ENCODE results near the gene PKIB. TPM values are rescaled to one million over a fixed set of nuclear protein-coding genes. Genes with fewer than 3 reads are reported as not detected.

The PKIB gene
- polyA plus RNA-seq, 1 donor (not counting 4 experiments of a cell fraction or from before 2014, with no cell fraction given), result 8.7 TPM

GRCh38 chr6:122568797-122569221 lies 41.4 kb upstream of the PKIB start:
- Histone ChIP-seq H3K27ac (ENCODE audit: control insufficient read depth, insufficient read depth, low read length) (no peak overlapping the region), H3K9me1 (ENCODE audit: control insufficient read depth, extremely low read depth, insufficient read depth, low read length) (no peaks in the 10 kb centered on the region), H3K9ac (ENCODE audit: control insufficient read depth, extremely low read depth, insufficient read depth, low read length) (no peak overlapping the region), H2AFZ (ENCODE audit: control insufficient read depth, low read length) (no peak overlapping the region), H3K4me1 (ENCODE audit: control insufficient read depth, extremely low read depth, insufficient read depth, low read length) (no peaks in the 10 kb centered on the region), H3K9me3 (ENCODE audit: control insufficient read depth, low read depth, low read length) (no peaks in the 10 kb centered on the region), H3K79me2 (ENCODE audit: control insufficient read depth, insufficient read depth, low read length) (no peaks in the 10 kb centered on the region), H3K36me3 (ENCODE audit: control insufficient read depth in 2 of 2, extremely low read depth in 1 of 2, insufficient read depth in 2 of 2, low read length in 2 of 2) (no peaks in the 10 kb centered on the region), H4K20me1 (ENCODE audit: control insufficient read depth, extremely low read depth, insufficient read depth, low read length) (no peaks in the 10 kb centered on the region), H3K4me3 (ENCODE audit: control insufficient read depth in 2 of 3, extremely low read depth in 1 of 3, insufficient read depth in 2 of 3, low read depth in 1 of 3, low read length in 3 of 3) (no peak overlapping the region), H3K27me3 (ENCODE audit: control insufficient read depth, extremely low read depth, insufficient read depth, low read length) (no peaks in the 10 kb centered on the region), H3K4me2 (ENCODE audit: control insufficient read depth, extremely low read depth, insufficient read depth, low read depth, low read length) (no peak overlapping the region)
- dilution Hi-C loops (cut with MboI; ENCODE audit: extremely low pct_ligation_motif_present, low sequenced_read_pairs), result no loop called here
- no peak for DNase-seq (ENCODE audit: low read depth, low spot score)
- FAIRE-seq, result no peak
- TF ChIP-seq CTCF (optimal IDR thresholded peaks at IDR 0.05 in 1 of 3, IDR thresholded peaks at IDR 0.05 in 1 of 3, conservative IDR thresholded peaks at IDR 0.05 in 1 of 3; ENCODE audit: extremely low read depth in 1 of 3, insufficient read depth in 2 of 3, low read length in 3 of 3) (no peak), EZH2 (IDR thresholded peaks at IDR 0.05; ENCODE audit: low read length) (no peak)

GRCh38 chr6:122569230-122569771 lies 40.9 kb upstream of the PKIB start:
- Histone ChIP-seq H3K36me3 (ENCODE audit: control insufficient read depth in 2 of 2, extremely low read depth in 1 of 2, insufficient read depth in 2 of 2, low read length in 2 of 2) (no peaks in the 10 kb centered on the region), H3K4me3 (ENCODE audit: control insufficient read depth in 2 of 3, extremely low read depth in 1 of 3, insufficient read depth in 2 of 3, low read depth in 1 of 3, low read length in 3 of 3) (no peak overlapping the region), H3K4me1 (ENCODE audit: control insufficient read depth, extremely low read depth, insufficient read depth, low read length) (no peaks in the 10 kb centered on the region), H3K79me2 (ENCODE audit: control insufficient read depth, insufficient read depth, low read length) (no peaks in the 10 kb centered on the region), H3K9me3 (ENCODE audit: control insufficient read depth, low read depth, low read length) (no peaks in the 10 kb centered on the region), H3K9ac (ENCODE audit: control insufficient read depth, extremely low read depth, insufficient read depth, low read length) (no peak overlapping the region), H3K27me3 (ENCODE audit: control insufficient read depth, extremely low read depth, insufficient read depth, low read length) (no peaks in the 10 kb centered on the region), H3K27ac (ENCODE audit: control insufficient read depth, insufficient read depth, low read length) (no peak overlapping the region), H4K20me1 (ENCODE audit: control insufficient read depth, extremely low read depth, insufficient read depth, low read length) (no peaks in the 10 kb centered on the region), H3K4me2 (ENCODE audit: control insufficient read depth, extremely low read depth, insufficient read depth, low read depth, low read length) (no peak overlapping the region), H2AFZ (ENCODE audit: control insufficient read depth, low read length) (no peak overlapping the region), H3K9me1 (ENCODE audit: control insufficient read depth, extremely low read depth, insufficient read depth, low read length) (no peaks in the 10 kb centered on the region)
- FAIRE-seq (no peak), DNase-seq (ENCODE audit: low read depth, low spot score) (no peak)
- dilution Hi-C loops (cut with MboI; ENCODE audit: extremely low pct_ligation_motif_present, low sequenced_read_pairs), result no loop called here
- TF ChIP-seq CTCF (optimal IDR thresholded peaks at IDR 0.05 in 1 of 3, IDR thresholded peaks at IDR 0.05 in 1 of 3, conservative IDR thresholded peaks at IDR 0.05 in 1 of 3; ENCODE audit: extremely low read depth in 1 of 3, insufficient read depth in 2 of 3, low read length in 3 of 3), result no peak
- no peak for TF ChIP-seq EZH2 (IDR thresholded peaks at IDR 0.05; ENCODE audit: low read length)
